ENCODE measurements around the gene FTSJ1. TPM values are rescaled to one million over a fixed set of nuclear protein-coding genes. Genes with fewer than 3 reads are reported as not detected.

FTSJ1 gene
- total and polyA plus RNA-seq, 2 donors (not counting 1 experiment from before 2014, with no cell fraction given): 36.6 to 55.8 TPM

DNA sequence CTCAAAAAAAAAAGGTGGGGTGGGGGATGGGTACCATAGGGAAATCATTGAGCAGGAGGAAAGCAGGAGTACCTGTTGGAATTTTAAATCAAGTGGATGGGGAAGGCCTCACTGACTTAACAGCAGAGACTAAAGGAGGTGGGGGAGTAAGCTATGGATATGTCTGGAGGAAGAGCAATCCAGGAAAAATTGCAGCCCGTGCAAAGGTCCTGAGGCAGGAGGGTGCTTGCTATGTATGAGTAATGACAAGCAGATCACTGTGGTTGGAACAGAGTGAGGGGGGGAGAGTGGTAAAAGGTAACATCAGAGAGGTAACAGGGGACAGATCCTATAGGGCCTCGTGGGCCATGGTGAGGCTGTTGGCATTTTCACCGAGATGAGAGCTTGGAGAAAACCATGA, 4.1 kb downstream of the FTSJ1 start:
- H3K27ac Mint-ChIP-seq: no peak overlapping the region
- Histone ChIP-seq H3K36me3 (replicated peaks in 1 of 2; ENCODE audit: control extremely low read depth in 1 of 2, control insufficient read depth in 1 of 2, extremely low read depth in 1 of 2, insufficient read depth in 2 of 2, low read length in 1 of 2) (peaks cover 0 to 19% of the 10 kb centered on the region in 2 experiments), H3K27ac (ENCODE audit: low read length in 2 of 2) (no peak overlapping the region)

GRCh38 chrX:48480583-48480982, 4.6 kb downstream of the FTSJ1 start:
- Histone ChIP-seq H3K9ac (ENCODE audit: low read length) (no peak overlapping the region), H3K79me2 (ENCODE audit: control insufficient read depth, insufficient read depth, low read length) (peaks cover 9% of the 10 kb centered on the region), H3K4me1 (ENCODE audit: control insufficient read depth in 2 of 2, insufficient read depth in 2 of 2, low read length in 2 of 2) (peaks cover 4 to 14% of the 10 kb centered on the region in 2 donors), H3K27ac (ENCODE audit: low read length in 2 of 2) (no peak overlapping the region), H3K9me3 (ENCODE audit: control extremely low read depth in 1 of 3, control insufficient read depth in 2 of 3, insufficient read depth in 1 of 3, low read length in 2 of 3) (no peaks in the 10 kb centered on the region), H3K4me3 (ENCODE audit: control extremely low read depth in 1 of 5, extremely low read depth in 1 of 5, insufficient read depth in 1 of 5, low read depth in 2 of 5, low read length in 4 of 5) (no peak overlapping the region), H4K20me1 (ENCODE audit: control insufficient read depth, insufficient read depth, low read length, poor library complexity, severe bottlenecking) (no peaks in the 10 kb centered on the region), H3K27me3 (replicated peaks in 1 of 4; ENCODE audit: control extremely low read depth in 1 of 4, control insufficient read depth in 3 of 4, insufficient read depth in 4 of 4, low read length in 3 of 4) (no peaks in the 10 kb centered on the region), H2AFZ (ENCODE audit: insufficient read depth, low read depth, low read length, poor library complexity, severe bottlenecking) (no peak overlapping the region), H3K36me3 (replicated peaks in 1 of 2; ENCODE audit: control extremely low read depth in 1 of 2, control insufficient read depth in 1 of 2, extremely low read depth in 1 of 2, insufficient read depth in 2 of 2, low read length in 1 of 2) (peaks cover 0 to 19% of the 10 kb centered on the region in 2 experiments), H3K4me2 (replicated peaks; ENCODE audit: low read depth, low read length, poor library complexity, severe bottlenecking) (no peak overlapping the region)
- Mint-ChIP-seq H3K4me3 (no peak overlapping the region), H3K27me3 (no peaks in the 10 kb centered on the region), H3K4me1 (peaks cover 21% of the 10 kb centered on the region), H3K27ac (no peak overlapping the region), H3K9me3 (ENCODE audit: insufficient read depth) (no peaks in the 10 kb centered on the region)
- TF ChIP-seq CTCF (IDR thresholded peaks at IDR 0.05) (no peak), EZH2 (IDR thresholded peaks at IDR 0.05; ENCODE audit: borderline replicate concordance, insufficient read depth, low read depth, low read length, poor library complexity, severe bottlenecking) (no peak)
- POLR2A ChIA-PET: no interaction called here
- ATAC-seq (ENCODE audit: low read depth): no peak
- WGBS (ENCODE audit: insufficient coverage): 97% methylated on average over 3 of the region's 3 CpGs
- no peak for DNase-seq
- CTCF ChIA-PET: no interaction called here
- intact Hi-C loops (cut with micrococcal nuclease): no loop called here

More for the DNA sequence above, 4.1 kb downstream of the FTSJ1 start:
- Mint-ChIP-seq H3K9me3 (ENCODE audit: insufficient read depth) (no peaks in the 10 kb centered on the region), H3K4me1 (peaks cover 24% of the 10 kb centered on the region), H3K4me3 (no peak overlapping the region), H3K27me3 (no peaks in the 10 kb centered on the region)
- 100% methylated on average over 2 of the region's 3 CpGs for WGBS (ENCODE audit: insufficient coverage)
- Histone ChIP-seq H3K79me2 (ENCODE audit: control insufficient read depth, insufficient read depth, low read length) (peaks cover 9% of the 10 kb centered on the region), H3K4me3 (ENCODE audit: control extremely low read depth in 1 of 5, extremely low read depth in 1 of 5, insufficient read depth in 1 of 5, low read depth in 2 of 5, low read length in 4 of 5) (no peak overlapping the region), H2AFZ (ENCODE audit: insufficient read depth, low read depth, low read length, poor library complexity, severe bottlenecking) (no peak overlapping the region), H3K4me1 (ENCODE audit: control insufficient read depth in 2 of 2, insufficient read depth in 2 of 2, low read length in 2 of 2) (peaks cover 4 to 14% of the 10 kb centered on the region in 2 donors), H3K9me3 (ENCODE audit: control extremely low read depth in 1 of 3, control insufficient read depth in 2 of 3, insufficient read depth in 1 of 3, low read length in 2 of 3) (no peaks in the 10 kb centered on the region), H3K27me3 (replicated peaks in 1 of 4; ENCODE audit: control extremely low read depth in 1 of 4, control insufficient read depth in 3 of 4, insufficient read depth in 4 of 4, low read length in 3 of 4) (no peaks in the 10 kb centered on the region), H3K4me2 (replicated peaks; ENCODE audit: low read depth, low read length, poor library complexity, severe bottlenecking) (no peak overlapping the region), H3K9ac (ENCODE audit: low read length) (no peak overlapping the region), H4K20me1 (ENCODE audit: control insufficient read depth, insufficient read depth, low read length, poor library complexity, severe bottlenecking) (no peaks in the 10 kb centered on the region)
- intact Hi-C loops (cut with micrococcal nuclease): no loop called here
- ATAC-seq (ENCODE audit: low read depth): no peak
- DNase-seq: no peak
- ChIA-PET POLR2A (no interaction called here), CTCF (no interaction called here)
- TF ChIP-seq CTCF (IDR thresholded peaks at IDR 0.05): no peak
- no peak for TF ChIP-seq EZH2 (IDR thresholded peaks at IDR 0.05; ENCODE audit: borderline replicate concordance, insufficient read depth, low read depth, low read length, poor library complexity, severe bottlenecking)

Data from B cell (primary cell).